Femur (tissue), 1 donor: Measurements from ENCODE around the gene CCDC122.
"Not testable (repeated sequence)": the region's sequence is repeated elsewhere in the genome, so short reads cannot be mapped to it uniquely, and the experiment has no call there.

Experiments used
- DNase-seq: peaks from one replicate; pipeline ENCODE4 v3.0.0-alpha.2; 2017

The CCDC122 gene

DNA sequence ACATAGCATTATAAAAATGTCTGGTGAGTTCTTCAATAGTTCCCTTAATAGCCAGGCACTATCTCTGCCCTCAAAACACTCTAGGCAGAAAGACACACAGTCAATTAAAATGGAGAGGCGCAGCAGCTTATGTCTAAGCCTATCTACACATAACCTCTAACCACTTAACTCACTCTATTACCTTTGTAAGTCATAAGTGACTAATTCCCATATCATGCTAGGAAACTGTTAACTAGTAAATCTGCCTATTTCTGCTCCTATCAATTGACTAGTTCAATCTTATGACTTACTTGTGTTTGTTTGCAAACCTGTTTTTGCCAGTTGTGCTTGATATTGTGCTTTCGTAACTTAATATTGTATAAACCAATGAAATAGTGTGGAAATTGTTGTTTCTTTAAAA lies 3.2 kb downstream of the CCDC122 start:
- no peak for DNase-seq

DNA sequence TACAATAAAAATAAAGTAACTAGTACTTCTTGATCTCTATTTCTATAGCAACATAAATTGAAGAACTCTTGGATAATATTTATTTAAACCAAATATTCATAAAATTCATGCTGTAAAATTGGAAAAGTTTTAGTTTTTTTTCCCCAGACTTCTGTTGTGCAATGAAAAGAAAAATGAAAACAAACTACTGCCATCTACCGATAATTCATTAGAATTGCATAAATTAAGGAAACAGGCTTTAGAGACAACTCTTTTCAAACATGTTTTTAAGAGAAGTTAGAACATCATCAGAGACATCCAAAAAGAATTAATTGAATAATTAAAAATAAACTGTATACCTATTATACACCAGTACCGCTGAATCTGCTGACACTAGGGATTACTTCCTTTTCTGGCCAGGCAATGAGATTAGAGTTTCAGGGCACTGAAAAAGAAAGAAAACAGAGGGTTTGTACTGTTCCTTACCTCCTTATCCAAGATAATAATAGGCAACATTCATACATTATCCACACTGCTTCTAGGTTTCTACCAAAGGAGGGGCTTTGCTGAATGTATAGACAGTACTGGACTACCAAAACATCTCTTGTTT lies 4.9 kb downstream of the CCDC122 start:
- DNase-seq, result no peak

DNA sequence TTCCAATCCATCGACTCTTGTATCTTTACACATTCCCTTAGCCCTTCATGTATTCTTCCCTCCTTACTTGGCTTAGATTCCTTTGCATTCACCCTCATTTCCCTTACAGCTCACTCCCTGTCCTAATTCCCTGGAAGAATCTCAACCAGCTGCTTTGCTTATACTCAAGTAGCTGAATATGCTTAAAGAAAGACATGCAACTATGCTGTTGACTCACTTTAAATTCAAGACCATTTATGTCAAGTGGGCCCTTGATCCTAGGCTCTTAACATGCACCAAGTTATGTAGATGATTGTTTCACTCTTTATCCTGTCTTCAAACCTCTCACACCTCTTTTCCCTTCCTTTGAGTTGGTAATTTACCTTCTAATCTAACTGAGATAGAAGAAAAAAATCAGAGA lies 7.4 kb downstream of the CCDC122 start:
- DNase-seq, result no peak

DNA sequence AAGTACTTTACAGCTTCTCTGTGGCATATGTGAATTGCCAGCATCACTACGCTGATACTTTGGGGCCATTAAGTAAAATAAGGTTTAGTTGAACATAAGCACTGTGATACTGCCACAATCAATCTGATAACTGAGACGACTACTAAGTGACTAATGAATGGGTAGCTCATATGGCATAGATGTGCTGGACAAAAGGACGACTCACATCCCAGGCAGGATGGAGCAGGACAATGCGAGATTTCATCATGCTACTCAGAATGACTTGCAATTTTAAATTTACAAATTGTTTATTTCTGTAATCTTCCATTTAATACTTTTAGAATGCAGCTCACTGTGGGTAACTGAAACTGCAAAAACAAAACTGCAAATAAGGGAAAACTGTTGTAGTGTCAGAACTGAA lies 13.6 kb downstream of the CCDC122 start:
- DNase-seq, result no peak

DNA sequence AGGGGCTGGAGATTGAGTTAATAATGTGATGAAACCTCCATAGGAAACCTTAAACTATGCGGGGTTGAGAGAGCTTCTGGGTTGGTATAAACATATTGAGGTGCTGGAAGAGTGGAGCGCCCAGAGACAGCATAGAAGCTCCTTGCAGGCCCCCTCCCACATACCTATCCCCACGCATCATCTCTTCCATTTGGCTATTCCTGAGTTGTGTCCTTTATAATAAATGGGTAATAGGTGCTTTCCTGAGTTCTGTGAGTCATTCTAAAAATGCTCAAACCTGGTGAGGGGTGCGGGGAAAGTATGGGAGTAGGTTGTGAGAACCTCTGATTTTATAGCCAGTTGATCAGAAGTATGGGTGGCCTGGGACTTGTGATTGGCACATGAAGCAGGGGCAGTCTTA lies 14.6 kb downstream of the CCDC122 start:
- DNase-seq, result no peak

DNA sequence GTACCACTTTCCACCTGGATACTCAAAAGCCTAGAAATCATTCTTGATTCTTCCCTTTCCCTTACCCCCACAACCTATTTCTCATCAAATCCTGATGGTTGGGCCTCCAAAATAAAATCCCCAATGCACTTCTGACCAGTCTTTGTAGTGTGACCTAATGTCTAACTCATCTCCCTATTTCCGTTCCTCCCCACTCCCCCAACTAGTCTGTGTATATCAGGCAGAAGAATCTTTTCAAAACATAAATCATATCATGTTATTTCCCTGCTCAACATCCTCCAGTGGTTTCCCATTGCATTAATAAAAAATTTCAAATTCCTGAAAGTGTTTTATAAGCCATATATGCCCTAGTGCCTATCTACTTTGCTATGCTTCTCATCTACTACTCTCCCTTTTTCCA lies 17.7 kb downstream of the CCDC122 start:
- no peak for DNase-seq

DNA sequence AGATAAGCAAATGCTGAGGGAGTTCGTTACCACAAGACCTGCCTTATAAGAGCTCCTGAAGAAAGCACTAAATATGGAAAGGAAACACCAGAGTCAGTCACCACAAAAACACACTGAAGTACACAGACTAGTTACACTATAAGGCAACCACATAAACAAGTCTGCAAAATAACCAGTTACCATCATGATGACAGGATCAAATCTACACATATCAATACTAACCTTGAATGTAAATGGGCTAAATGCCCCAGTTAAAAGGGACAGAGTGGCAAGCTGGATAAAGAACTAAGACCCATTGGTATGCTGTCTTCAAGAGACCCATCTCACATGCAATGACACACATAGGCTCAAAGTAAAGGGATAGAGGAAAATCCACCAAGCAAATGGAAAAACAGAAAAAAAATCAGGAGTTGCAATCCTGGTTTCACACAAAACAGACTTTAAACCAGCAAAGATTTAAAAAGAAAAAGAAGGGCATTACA lies 26.6 kb downstream of the CCDC122 start:
- DNase-seq, result no peak

DNA sequence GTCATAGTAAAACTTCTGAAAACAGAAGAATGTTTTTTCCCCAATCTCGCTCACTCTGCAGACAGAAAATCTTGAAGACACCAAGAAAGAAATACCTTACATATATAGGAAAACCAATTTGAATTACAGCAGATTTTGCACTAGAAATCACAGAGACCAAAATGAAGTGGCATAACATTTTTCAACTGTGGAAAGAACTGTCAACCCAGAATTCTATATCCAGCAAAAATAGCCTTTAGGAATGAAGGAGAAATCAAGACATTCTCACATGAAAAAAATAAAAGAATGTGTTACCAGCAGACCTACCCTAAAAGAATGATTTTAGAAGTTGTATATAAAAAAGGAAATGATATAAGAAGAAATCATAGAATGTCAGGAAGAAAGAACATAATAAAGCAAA lies 28.7 kb downstream of the CCDC122 start:
- no peak for DNase-seq

DNA sequence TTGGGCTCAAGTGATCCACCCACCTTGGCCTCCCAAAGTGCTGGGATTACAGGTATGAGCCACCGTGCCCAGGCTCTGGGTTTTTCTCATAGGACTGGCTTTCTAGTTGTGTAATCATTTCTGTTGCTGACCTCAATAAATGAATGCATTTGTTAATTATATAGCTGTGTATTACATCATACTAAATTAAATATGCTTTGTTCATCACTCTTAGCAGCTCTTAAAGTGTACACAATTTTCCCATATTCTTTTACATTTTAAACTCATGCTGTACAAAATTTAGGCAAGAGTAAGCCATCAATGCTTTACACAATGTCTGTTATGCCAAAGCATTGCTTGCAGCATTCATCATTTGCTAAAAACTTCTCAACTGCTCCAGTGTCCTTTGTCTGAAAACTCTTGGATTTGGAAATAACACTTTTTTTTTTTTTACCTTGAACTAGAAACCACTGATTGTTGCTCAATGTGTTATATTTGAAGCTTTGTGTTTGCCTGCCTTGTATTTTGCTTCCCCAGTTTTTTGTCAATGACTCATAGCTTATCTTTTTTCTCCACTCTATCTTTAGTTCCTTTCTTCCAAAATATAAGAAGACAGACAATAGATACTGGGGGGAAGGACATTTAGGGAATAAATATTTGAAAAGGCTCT lies 31.4 kb downstream of the CCDC122 start:
- DNase-seq, result no peak

DNA sequence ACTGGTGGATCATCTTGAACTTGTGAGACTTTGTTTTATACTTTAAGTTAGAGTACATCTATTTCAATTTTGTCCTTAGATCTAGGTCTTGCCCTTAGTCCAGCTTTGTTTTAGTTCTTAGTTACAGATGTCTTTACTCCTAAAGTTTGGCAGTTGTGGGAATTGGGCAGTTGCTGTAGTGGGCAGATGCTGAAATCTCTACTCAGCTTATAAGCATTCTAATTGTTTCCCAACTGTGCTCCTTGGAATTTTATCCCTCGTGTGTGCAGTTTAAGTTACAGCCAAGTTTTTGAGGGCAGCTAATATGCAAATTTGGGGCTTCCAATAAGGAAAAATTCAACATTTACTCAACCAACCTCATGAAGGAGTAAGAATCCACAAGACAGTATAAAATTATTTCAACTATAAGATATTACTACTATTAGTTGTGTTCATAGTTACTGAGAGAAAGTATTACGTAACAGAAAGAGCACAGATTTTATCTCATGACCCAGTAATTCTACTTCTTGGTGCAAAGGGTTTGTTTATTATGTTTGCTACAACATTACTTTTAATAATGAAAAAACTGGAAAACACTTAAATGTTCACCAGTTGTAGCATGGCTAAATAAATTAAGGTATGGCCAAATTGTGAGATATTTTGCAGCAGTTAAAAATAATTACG lies 32.9 kb downstream of the CCDC122 start:
- no peak for DNase-seq

DNA sequence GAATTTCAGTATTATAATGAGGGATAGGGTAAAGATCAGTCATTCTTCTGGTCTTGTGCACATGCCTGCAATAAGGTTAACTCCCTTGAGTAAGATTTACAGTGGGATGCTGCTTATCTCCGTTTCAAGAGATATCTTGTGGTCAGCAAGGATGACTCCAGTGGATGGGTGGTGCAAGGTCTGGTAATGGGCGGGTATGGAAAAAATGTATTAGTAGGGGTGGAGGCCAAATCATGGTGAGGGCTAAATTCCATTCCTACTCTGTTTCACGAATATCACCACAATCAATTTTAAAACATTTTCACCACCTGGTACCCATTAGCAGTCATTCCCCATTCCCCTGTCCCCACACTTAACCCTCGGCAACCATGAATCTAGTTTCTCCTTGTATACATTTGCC lies 40.6 kb downstream of the CCDC122 start:
- DNase-seq, result no peak

DNA sequence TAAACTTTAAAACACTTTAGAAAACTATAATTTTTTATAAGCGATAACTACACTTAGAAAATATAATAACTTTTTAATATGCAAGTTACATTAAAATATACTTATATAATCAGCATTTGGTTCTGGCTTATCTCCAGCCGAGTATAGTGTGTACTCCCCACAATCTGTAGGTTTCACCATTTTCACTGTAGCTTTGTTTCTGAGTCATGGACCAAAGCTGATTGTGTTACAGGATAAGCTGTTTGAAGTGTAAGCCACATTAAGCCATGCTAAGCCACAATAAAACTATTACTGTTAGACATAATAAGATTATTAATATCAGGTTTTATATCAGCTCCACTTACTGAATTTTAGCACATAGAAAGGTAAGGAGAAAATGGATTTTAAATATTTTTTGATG lies 43.8 kb downstream of the CCDC122 start:
- DNase-seq, result no peak

DNA sequence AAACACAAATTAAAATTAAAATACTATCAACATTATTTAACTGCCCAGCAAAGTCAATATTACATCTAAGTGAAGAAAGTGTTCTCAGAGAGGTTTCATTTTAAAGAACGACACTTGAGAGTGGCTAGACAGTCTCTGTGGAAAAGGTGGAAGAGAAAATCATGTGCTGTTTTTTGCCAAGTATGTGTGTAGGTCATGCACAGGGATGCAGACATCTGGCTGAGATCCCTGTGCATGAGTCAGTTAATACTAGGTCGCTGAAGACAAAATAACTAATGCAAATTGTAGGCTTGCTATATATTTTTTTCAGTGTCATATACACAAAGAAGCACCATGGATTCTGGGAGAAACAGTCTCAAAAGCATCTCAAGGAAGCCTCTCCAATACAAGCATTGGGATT lies 48.5 kb downstream of the CCDC122 start:
- DNase-seq, result no peak

DNA sequence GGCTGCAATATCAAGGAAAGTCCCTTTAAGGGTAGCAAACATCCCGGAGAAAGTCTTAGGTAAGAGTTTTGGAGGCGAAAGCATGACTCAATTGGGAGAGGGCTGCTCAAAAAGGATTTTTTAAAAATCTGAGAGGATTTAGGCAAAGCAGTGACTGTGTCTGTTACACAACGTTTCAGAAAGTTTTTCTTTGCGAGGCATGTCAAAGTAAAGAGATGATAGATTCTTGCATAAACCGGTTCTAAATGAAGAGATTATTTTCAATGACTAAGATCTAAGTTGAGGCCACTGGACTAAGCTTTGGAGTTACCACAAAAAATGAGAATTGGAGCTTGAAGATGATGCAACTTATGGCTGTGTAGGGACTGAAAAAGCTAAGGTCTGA lies 49.1 kb downstream of the CCDC122 start:
- no peak for DNase-seq

DNA sequence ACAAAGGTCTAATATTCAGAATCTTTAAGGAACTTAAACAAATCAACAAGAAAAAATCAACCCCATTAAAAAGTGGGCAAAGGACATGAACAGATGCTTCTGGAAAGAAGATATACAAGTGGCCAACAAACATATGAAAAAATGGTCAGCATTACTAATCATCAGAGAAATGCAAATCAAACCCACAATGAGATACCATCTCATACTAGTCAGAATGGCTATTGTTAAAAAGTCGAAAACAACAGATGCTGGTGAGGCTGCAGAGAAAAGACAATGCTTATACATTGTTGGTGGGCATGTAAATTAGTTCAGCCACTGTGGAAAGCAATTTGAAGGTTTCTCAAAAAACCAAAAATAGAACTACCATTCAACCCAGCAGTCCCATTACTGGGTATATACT lies 54.9 kb downstream of the CCDC122 start:
- DNase-seq, result not testable (repeated sequence)

DNA sequence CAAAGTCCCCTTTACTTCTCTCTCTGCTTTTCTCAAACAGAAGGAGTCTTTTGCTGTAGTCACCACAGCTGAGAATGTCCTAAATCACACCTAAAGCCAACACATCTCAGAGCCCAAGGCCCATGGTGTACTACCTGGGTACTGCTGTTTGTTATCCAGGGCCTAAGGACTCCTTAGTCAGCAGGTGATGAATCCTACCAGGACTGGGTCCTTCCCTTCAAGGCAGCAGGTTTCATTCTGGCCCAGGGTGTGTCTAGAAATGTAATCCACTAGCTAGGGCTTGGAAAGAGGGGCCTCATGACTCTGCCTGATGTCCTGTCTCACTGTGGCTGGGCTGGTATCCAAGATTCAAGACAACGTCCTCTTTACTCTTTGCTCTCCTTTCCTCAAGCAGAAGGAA lies 56.6 kb downstream of the CCDC122 start:
- no peak for DNase-seq

DNA sequence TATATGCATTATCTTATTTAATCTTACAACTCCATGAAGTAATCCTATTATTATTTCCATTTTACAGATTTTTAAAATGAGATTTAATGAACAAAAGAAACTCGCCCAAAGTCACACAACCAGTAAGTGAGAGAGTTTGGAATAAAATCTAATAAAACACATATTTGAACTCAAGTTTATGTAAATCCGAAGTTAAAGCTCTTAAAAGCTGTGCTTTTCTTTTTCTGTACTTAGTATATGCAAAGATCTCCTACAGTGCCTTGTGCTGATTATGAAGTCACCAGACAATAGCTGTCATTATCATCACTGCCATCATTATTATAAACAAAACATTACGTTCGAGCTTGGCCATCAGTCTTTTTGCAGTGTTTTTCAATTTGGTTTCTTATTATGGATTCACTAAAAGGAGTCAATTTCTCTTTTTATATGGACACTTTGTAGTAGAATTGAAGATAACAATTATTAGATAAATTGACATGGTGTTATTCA lies 63.1 kb downstream of the CCDC122 start:
- no peak for DNase-seq

DNA sequence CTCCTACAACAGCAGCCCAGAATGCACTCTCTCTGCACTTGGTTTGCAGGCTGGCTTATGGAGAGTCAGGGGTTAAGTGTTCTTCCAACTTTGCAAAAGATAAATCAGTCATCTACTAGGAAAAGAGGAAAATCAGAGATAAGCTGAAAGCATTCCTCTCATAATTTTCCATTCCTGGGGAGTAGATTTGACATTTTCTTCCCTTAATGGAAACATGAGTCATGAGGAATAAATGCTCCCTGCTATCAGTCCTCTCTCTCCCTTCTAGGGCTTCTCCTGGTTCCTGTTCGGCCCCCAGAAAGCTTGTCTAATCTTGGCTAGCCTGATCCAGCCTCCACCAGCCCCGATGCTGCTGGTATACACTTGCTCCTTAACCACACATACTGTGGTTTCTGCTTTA lies 64.3 kb downstream of the CCDC122 start:
- DNase-seq, result no peak

DNA sequence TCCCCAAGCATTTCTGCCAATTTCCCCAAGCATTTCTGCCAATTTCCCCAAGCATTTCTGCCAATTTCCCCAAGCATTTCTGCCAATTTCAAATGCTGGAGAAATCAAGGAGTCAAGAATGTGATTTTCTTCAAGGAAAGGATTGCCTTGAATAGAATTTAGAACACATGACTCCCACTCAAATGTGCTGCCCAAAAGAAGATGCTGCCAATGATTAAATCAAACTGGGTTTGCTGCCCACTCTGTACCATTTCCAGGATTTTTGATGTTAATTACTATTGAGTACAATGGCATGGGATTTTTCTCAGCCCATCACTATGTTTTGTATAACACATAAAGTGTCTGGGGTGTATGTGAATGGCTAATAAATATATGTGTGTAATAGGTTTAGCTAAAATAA lies 70.9 kb downstream of the CCDC122 start:
- DNase-seq, result no peak

DNA sequence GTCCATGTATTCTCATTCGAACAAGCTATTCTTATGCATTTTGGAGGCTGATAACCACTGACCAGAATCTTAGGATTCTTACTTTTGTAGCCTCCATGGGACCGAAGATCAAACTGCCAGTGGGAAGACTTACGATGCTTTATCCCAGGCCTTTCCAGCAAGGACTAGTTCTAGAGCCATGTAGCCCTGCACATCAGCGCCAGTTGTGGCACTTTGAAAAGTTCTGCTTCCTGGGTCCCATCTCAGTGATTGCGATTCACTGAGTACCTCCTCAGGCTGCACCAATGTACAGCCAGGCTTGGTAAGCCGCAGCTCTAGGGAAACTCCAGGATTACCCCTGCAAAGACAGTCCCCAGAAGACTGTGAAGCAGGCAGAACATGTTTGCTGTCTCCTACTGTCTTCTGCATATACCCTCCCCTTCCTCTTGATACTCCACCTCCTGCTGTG lies 73.8 kb downstream of the CCDC122 start:
- DNase-seq, result no peak

DNA sequence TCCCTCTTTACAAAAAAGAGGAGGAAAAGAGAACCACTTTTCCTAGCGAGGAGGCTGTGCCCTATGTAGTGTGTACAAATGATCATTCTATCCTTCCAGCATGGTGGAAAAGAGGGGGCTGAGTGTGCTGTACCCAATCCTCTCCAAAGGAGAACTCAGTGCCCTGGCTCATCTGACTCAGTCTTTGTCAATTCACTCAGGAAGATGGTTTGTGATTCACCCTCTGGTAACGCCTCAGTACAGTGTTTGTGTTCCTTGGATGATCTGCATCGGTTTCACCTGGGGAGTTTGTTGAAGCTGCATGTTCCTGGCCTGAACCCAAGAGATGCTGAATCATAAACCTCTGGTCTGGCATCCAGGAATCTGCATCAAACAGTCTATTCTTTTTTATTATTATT lies 74.5 kb downstream of the CCDC122 start:
- no peak for DNase-seq

DNA sequence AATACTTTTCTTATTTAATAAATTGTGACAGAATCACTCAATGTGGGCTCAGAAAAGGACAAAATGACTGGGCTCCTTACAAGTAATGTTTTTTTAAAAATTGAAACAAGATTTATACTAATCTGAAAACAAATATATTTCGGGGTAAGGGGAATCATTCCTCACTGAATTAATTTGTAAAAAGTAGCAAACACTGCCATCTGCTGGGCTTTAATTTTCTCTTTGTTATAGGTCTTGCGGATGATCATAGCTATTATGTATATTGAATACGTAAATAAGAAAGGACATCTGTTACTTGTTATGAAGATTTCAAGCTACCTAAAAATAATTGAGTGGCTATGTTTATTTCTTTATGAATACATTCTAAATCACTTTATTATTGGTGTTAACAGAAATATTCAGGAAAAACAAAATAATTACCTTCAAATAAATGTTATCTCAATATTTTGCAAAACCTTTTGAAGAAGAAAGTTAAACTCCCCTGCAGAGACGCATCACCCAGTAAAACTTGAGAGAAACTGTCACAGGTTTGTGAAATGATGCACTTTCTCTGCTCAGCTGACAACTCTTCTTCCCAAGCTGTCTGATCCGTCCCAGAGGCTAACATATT lies 75.0 kb downstream of the CCDC122 start:
- DNase-seq, result no peak

DNA sequence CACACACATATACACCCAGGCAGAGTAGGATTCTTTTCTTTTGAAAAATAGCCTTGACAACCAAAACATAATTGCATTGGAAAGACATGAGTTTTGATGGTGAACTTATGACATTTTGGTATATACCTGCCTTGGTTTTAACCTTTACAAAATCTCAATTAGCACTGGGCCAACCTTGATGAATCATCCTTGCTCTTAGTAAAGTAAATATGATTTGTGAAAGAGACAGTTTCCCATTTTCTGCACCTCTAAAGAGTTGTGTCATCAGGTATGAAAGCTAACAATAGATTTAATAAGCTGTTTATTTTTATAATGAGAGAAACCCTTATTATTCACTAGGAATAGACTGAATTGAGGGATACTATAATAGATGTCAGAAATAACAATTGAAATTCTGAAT lies 77.0 kb downstream of the CCDC122 start:
- DNase-seq, result no peak

DNA sequence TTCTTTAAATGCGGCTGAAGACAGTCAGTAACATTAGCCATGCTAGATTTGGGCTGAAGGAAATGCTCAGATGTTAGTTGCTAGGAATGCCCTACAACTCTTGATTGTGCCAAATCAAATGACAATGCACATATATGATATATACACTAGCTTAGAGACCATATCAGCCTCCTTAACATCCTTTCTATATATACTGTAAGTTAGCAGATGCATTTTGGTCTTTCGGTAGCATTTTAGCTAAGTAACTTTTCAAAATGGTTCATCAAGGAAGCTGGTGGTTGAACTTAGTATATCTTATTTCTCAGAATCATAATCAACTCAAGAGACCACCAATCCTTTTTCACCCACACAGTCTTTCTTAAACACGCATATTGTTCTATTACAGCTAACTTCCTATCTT lies 78.7 kb downstream of the CCDC122 start:
- DNase-seq, result no peak
